IMR-90 (cell line): ENCODE results near the gene CDK8. TPM values are rescaled to one million over a fixed set of nuclear protein-coding genes. Genes with fewer than 3 reads are reported as not detected.

Experiments used
- ATAC-seq: fragments of 200-7000 bp; cut with Tn5 transposase; 2 replicates; pipeline ENCODE4 v1.9.1; 2020; ENCODE audit warnings: low read depth, mild to moderate bottlenecking, moderate library complexity
- BruUV-seq: library from RNA; stranded (reverse); fragments of 400-500 nt; replicated peaks from 2 replicates; lab custom pipeline; 2021; lab: Mats Ljungman, UMichigan
- CTCF ChIA-PET: fragments of 300-600 bp; formaldehyde crosslinking; extraction: SDS; loops from one replicate; lab custom pipeline; 2021; ENCODE audit warnings: antibody characterized with exemption; lab: Yijun Ruan, JAX
- POLR2A ChIA-PET: fragments of 300-600 bp; sonication (Branson Sonifier 250); formaldehyde crosslinking; loops from one replicate; lab custom pipeline; 2022; ENCODE audit warnings: antibody characterized with exemption; ENCODE audit not compliant: unreplicated experiment; lab: Charles Lee
- DNase-seq: peaks from one replicate; pipeline ENCODE4 v3.0.0; 2013
- H2AFZ ChIP-seq: replicated peaks from 2 replicates; pipeline ENCODE3; 2013; ENCODE audit warnings: low read length, mild to moderate bottlenecking; ENCODE audit not compliant: poor library complexity
- H2AK5ac ChIP-seq: 2 replicates; pipeline ENCODE4 v1.6.1; 2013; ENCODE audit warnings: low read depth, low read length, inconsistent platforms
- H2AK9ac ChIP-seq: replicated peaks from 2 replicates; pipeline ENCODE3; 2013; ENCODE audit warnings: mild to moderate bottlenecking, low read depth, low read length, moderate library complexity; ENCODE audit not compliant: poor library complexity
- H2BK120ac ChIP-seq: 2 replicates; pipeline ENCODE4 v1.6.1; 2013; ENCODE audit warnings: low read depth, low read length, inconsistent platforms
- H2BK15ac ChIP-seq: 3 replicates; pipeline ENCODE4 v1.6.1; 2013; ENCODE audit warnings: low read depth, low read length, inconsistent platforms
- H2BK20ac ChIP-seq: 2 replicates; pipeline ENCODE4 v1.6.1; 2013; ENCODE audit warnings: low read depth, mild to moderate bottlenecking, inconsistent platforms, low read length, moderate library complexity
- H2BK5ac ChIP-seq: 2 replicates; pipeline ENCODE4 v1.6.1; 2013; ENCODE audit warnings: mild to moderate bottlenecking, low read depth, low read length, inconsistent platforms; ENCODE audit not compliant: poor library complexity, severe bottlenecking
- H3K14ac ChIP-seq: replicated peaks from 2 replicates; pipeline ENCODE4 v1.6.1; 2013; ENCODE audit warnings: low read depth, low read length, inconsistent platforms
- H3K18ac ChIP-seq: 2 replicates; pipeline ENCODE4 v1.6.1; 2013; ENCODE audit warnings: low read depth, low read length, control low read depth
- H3K23ac ChIP-seq: 2 replicates; pipeline ENCODE4 v1.6.1; 2013; ENCODE audit warnings: low read depth, low read length, inconsistent platforms
- H3K27ac ChIP-seq: 2 replicates; pipeline ENCODE4 v1.5.1; 2013; ENCODE audit warnings: mild to moderate bottlenecking, control low read depth, low read length; ENCODE audit not compliant: insufficient read depth
- H3K27me3 ChIP-seq: 2 replicates; pipeline ENCODE4 v1.6.1; 2013; ENCODE audit warnings: low read length; ENCODE audit not compliant: control insufficient read depth, insufficient read depth
- H3K36me3 ChIP-seq: 2 replicates; pipeline ENCODE4 v1.6.1; 2013; ENCODE audit warnings: low read length, mixed read lengths; ENCODE audit not compliant: control insufficient read depth, insufficient read depth
- H3K4ac ChIP-seq: 2 replicates; pipeline ENCODE4 v1.6.1; 2013; ENCODE audit warnings: low read depth, low read length, inconsistent platforms
- H3K4me1 ChIP-seq: 2 replicates; pipeline ENCODE4 v1.6.1; 2013; ENCODE audit warnings: low read length, mixed read lengths; ENCODE audit not compliant: control insufficient read depth, insufficient read depth
- H3K4me2 ChIP-seq: 2 replicates; pipeline ENCODE4 v1.6.1; 2013; ENCODE audit warnings: low read depth, mild to moderate bottlenecking, control low read depth, low read length, moderate library complexity
- H3K4me3 ChIP-seq: 2 replicates; pipeline ENCODE4 v1.5.1; 2013; ENCODE audit warnings: low read depth, mild to moderate bottlenecking, control low read depth, low read length, moderate library complexity; ENCODE audit not compliant: insufficient read depth
- H3K56ac ChIP-seq: 2 replicates; pipeline ENCODE4 v1.6.1; 2013; ENCODE audit warnings: low read length, inconsistent platforms; ENCODE audit not compliant: insufficient read depth; ENCODE audit errors: extremely low read depth
- H3K79me1 ChIP-seq, 2 experiments: 2 replicates each; pipeline ENCODE4 v1.6.1; 2013; ENCODE audit warnings: low read length in 2 of 2, inconsistent platforms in 1 of 2, low read depth in 1 of 2
- H3K9ac ChIP-seq: 2 replicates; pipeline ENCODE4 v1.6.1; 2013; ENCODE audit warnings: low read depth, low read length, control low read depth
- H3K9me1 ChIP-seq: 2 replicates; pipeline ENCODE4 v1.6.1; 2013; ENCODE audit warnings: low read length, inconsistent platforms; ENCODE audit not compliant: insufficient read depth
- H3K9me3 ChIP-seq: 2 replicates; pipeline ENCODE4 v1.6.1; 2013; ENCODE audit warnings: low read length; ENCODE audit not compliant: control insufficient read depth, insufficient read depth
- H4K20me1 ChIP-seq: 2 replicates; pipeline ENCODE4 v1.6.1; 2013; ENCODE audit warnings: low read length, inconsistent platforms; ENCODE audit not compliant: insufficient read depth
- H4K5ac ChIP-seq: 2 replicates; pipeline ENCODE4 v1.6.1; 2013; ENCODE audit warnings: mild to moderate bottlenecking, low read depth, low read length, control low read depth
- H4K8ac ChIP-seq, 2 experiments: 2 replicates each; pipeline ENCODE4 v1.6.1; 2013; ENCODE audit warnings: low read depth in 2 of 2, low read length in 2 of 2, control low read depth in 1 of 2, inconsistent platforms in 1 of 2
- H4K91ac ChIP-seq: 2 replicates; pipeline ENCODE4 v1.6.1; 2013; ENCODE audit warnings: low read depth, low read length, inconsistent platforms; ENCODE audit not compliant: insufficient read depth
- CEBPB ChIP-seq: IDR thresholded peaks from 2 replicates; pipeline ENCODE4 v1.6.1; 2012; ENCODE audit warnings: low read depth, low read length, improper control_type of control experiment
- CHD1 ChIP-seq: IDR thresholded peaks from 2 replicates; pipeline ENCODE4 v1.6.1; 2012; ENCODE audit warnings: low read depth, low read length, improper control_type of control experiment
- ELK1 ChIP-seq: fragments of 150-350 bp; IDR thresholded peaks from 2 replicates; pipeline ENCODE4 v1.6.1; 2016; ENCODE audit warnings: low read depth, mild to moderate bottlenecking, low read length, moderate library complexity, borderline replicate concordance
- MAZ ChIP-seq: IDR thresholded peaks from 2 replicates; pipeline ENCODE4 v1.6.1; 2012; ENCODE audit warnings: low read depth, mild to moderate bottlenecking, low read length, improper control_type of control experiment, moderate library complexity, borderline replicate concordance
- NFE2L2 ChIP-seq: fragments of 150-350 bp; IDR thresholded peaks from 2 replicates; pipeline ENCODE4 v1.6.1; 2016; ENCODE audit warnings: low read depth, mild to moderate bottlenecking, low read length
- POLR2A ChIP-seq: IDR thresholded peaks from 2 replicates; pipeline ENCODE4 v1.6.1; 2012; ENCODE audit warnings: mild to moderate bottlenecking, low read depth, low read length
- RAD21 ChIP-seq: IDR thresholded peaks from 2 replicates; pipeline ENCODE4 v1.6.1; 2012; ENCODE audit warnings: low read length, improper control_type of control experiment
- RCOR1 ChIP-seq: IDR thresholded peaks from 2 replicates; pipeline ENCODE4 v1.6.1; 2012; ENCODE audit warnings: mild to moderate bottlenecking, low read length, improper control_type of control experiment; ENCODE audit not compliant: insufficient replicate concordance
- SMC3 ChIP-seq: fragments of 150-350 bp; IDR thresholded peaks from 2 replicates; pipeline ENCODE4 v1.6.1; 2016; ENCODE audit warnings: low read depth, mild to moderate bottlenecking, antibody characterized with exemption, low read length, moderate library complexity
- WGBS, 2 experiments: methylation state at CpG; one replicate each; pipeline versions ENCODE4 v1.1.5 to v1.1.7; 2013; ENCODE audit warnings: missing lambda C conversion rate in 2 of 2; ENCODE audit not compliant: insufficient read length in 1 of 2; ENCODE audit errors: extremely low coverage in 2 of 2; 5-methylcytosine and 5-hydroxymethylcytosine counted together
- dilution Hi-C: fragments of 300-500 bp; cut with HindIII; formaldehyde crosslinking; loops from one replicate; pipeline ENCODE4 v1.14.3; 2018; ENCODE audit warnings: low sequenced_read_pairs; ENCODE audit not compliant: unreplicated experiment
- in situ Hi-C: fragments of 300-500 bp; cut with MboI; formaldehyde crosslinking; loops from 3 replicates; pipeline ENCODE4 v1.14.3; 2019; ENCODE audit warnings: low sequenced_read_pairs, inconsistent platforms, mixed read lengths
- intact Hi-C: fragments of 100-400 bp; cut with micrococcal nuclease; formaldehyde crosslinking; loops from 2 replicates; pipeline ENCODE4 v1.10.0; 2022
- polyA plus RNA-seq, 3 experiments: library from polyadenylated mRNA; depleted of rRNA; stranded (reverse); fragments of >200 nt; gene quantifications; 2 replicates each; pipeline ENCODE4 v1.2.3, GENCODE V29; 2012; ENCODE audit warnings: low replicate concordance in 1 of 3
- total RNA-seq: library from RNA; depleted of rRNA; stranded (reverse); fragments of >200 nt; gene quantifications from 2 replicates; pipeline ENCODE4 v1.2.3, GENCODE V29; 2012
- TF ChIP-seq, protein P1 (sequence below): fragments of 150-350 bp; IDR thresholded peaks from 2 replicates; pipeline ENCODE4 v1.6.1; 2017; ENCODE audit warnings: mild to moderate bottlenecking, antibody characterized with exemption, low read length, low read depth

Gene CDK8
- total and polyA plus RNA-seq, 2 of the 4 experiments (the other 2 are of a cell fraction): 15.4 to 19.0 TPM

DNA sequence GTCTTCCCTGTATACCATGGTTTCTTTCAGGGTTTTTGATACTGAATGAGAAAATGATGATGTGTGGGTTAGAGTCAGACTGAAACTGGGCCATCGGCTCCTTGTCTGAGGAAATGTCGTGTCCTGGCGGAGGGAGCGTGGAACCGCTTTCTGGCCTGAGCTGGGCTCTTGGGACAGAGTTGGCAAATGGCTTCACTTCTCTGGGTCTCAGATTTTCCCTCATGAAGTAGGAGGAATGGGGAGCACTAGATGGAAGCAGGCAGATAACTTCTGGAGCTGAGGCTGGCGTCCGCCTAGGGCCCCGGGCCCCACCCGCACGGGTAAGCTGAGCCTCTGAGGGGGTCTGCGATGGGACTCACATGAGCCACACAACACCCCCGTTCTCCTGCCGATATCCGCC is 170.3 kb downstream of the CDK8 start:
- H2BK20ac ChIP-seq: peak overlapping the region; percentile 87
- no peak overlapping the region for H2BK5ac ChIP-seq
- H4K20me1 ChIP-seq: peaks cover 4% of the 10 kb centered on the region
- DNase-seq: no peak
- H3K36me3 ChIP-seq: no peaks in the 10 kb centered on the region
- H4K8ac ChIP-seq: peak overlapping the region; percentile 32 to 53; a peak in 2 of 4 replicates
- WGBS, 2 experiments: no CpG with 5 or more reads among the region's 14 CpGs
- H3K27me3 ChIP-seq: no peaks in the 10 kb centered on the region
- CTCF ChIA-PET: no interaction called here
- peak overlapping the region; percentile 45; the same call in 1 of the 2 replicates for H3K27ac ChIP-seq
- BruUV-seq: no TSS peak
- TF ChIP-seq RCOR1 (no peak), RAD21 (no peak), MAZ (no peak), SMC3 (no peak), ELK1 (no peak), CHD1 (no peak), NFE2L2 (no peak), CEBPB (no peak), POLR2A (no peak)
- TF ChIP-seq, protein P1, sequence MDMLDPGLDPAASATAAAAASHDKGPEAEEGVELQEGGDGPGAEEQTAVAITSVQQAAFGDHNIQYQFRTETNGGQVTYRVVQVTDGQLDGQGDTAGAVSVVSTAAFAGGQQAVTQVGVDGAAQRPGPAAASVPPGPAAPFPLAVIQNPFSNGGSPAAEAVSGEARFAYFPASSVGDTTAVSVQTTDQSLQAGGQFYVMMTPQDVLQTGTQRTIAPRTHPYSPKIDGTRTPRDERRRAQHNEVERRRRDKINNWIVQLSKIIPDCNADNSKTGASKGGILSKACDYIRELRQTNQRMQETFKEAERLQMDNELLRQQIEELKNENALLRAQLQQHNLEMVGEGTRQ: no peak
- no peak for ATAC-seq
- POLR2A ChIA-PET: no interaction called here
- H3K18ac ChIP-seq: peak overlapping the region; percentile 96; the same call in 1 of the 2 replicates
- in situ Hi-C loops: no loop called here
- H2BK120ac ChIP-seq: peak overlapping the region; percentile 70; the same call in 1 of the 2 replicates
- H3K9ac ChIP-seq: no peak overlapping the region
- H4K91ac ChIP-seq: peak overlapping the region; percentile 63
- no peaks in the 10 kb centered on the region for H3K79me1 ChIP-seq
- H3K9me3 ChIP-seq: no peaks in the 10 kb centered on the region
- H3K23ac ChIP-seq: no peak overlapping the region
- peak overlapping the region; percentile 58 for H3K4ac ChIP-seq
- H3K4me2 ChIP-seq: no peak overlapping the region
- H3K14ac ChIP-seq: no peak overlapping the region
- peak overlapping the region; percentile 9; the same call in 2 of the 3 replicates for H2BK15ac ChIP-seq
- H2AFZ ChIP-seq: no peak overlapping the region
- H3K9me1 ChIP-seq: peaks cover 14% of the 10 kb centered on the region; the same call in 1 of the 2 replicates
- H3K4me3 ChIP-seq: no peak overlapping the region
- peak overlapping the region; percentile 89; the same call in 1 of the 2 replicates for H2AK5ac ChIP-seq
- no peak overlapping the region for H3K56ac ChIP-seq
- H4K5ac ChIP-seq: peak overlapping the region; percentile 85; the same call in 1 of the 2 replicates
- dilution Hi-C loops: no loop called here
- peaks cover 22% of the 10 kb centered on the region for H3K4me1 ChIP-seq
- intact Hi-C loops: no loop called here
- no peak overlapping the region for H2AK9ac ChIP-seq
